ENCODE measurements around the gene YTHDC1.

- no peak for TF ChIP-seq EZH2 (IDR thresholded peaks at IDR 0.05)
- TF ChIP-seq SIN3A (IDR thresholded peaks at IDR 0.05; ENCODE audit: low read depth): no peak
- no peak for TF ChIP-seq CTCF (IDR thresholded peaks at IDR 0.05 in 2 of 3, conservative IDR thresholded peaks at IDR 0.05 in 1 of 3; ENCODE audit: borderline replicate concordance in 1 of 3, insufficient read depth in 1 of 3, low read depth in 2 of 3, low read length in 2 of 3)
- no peak for TF ChIP-seq ELF1 (IDR thresholded peaks at IDR 0.05; ENCODE audit: borderline replicate concordance, low read depth)
Measured at GRCh38 chr4:68349279-68349648, 626 bp downstream of the YTHDC1 start.

All from HCT116 (cell line).